ENCODE measurements around the gene SPDYE17.
"Not testable (repeated sequence)": the region's sequence is repeated elsewhere in the genome, so short reads cannot be mapped to it uniquely, and the experiment has no call there.

The SPDYE17 gene

GRCh38 chr7:76999474-77000107, 32.6 kb downstream of the SPDYE17 start:
- not testable (repeated sequence) for DNase-seq (ENCODE audit: low read depth); H3K4me3 ChIP-seq (ENCODE audit: low read length)

- DNase-seq (ENCODE audit: low read depth); H3K4me3 ChIP-seq (ENCODE audit: low read length): not testable (repeated sequence)
These were observed 33.3 kb downstream of the SPDYE17 start for GRCh38 chr7:76998764-76999450.

- no peak overlapping the region for H3K4me3 ChIP-seq (ENCODE audit: low read length)
- no peak for TF ChIP-seq CTCF (conservative IDR thresholded peaks at IDR 0.05; ENCODE audit: low read depth, low read length)
- DNase-seq (ENCODE audit: low read depth) = no peak
These were observed 33.9 kb downstream of the SPDYE17 start for GRCh38 chr7:76998285-76998589.

GRCh38 chr7:76997381-76998284, 34.5 kb downstream of the SPDYE17 start:
- no peak for TF ChIP-seq CTCF (conservative IDR thresholded peaks at IDR 0.05; ENCODE audit: low read depth, low read length)
- DNase-seq (ENCODE audit: low read depth) = no peak
- no peak overlapping the region for H3K4me3 ChIP-seq (ENCODE audit: low read length)

GRCh38 chr7:76996932-76997331, 35.2 kb downstream of the SPDYE17 start:
- H3K4me3 ChIP-seq (ENCODE audit: low read length); DNase-seq (ENCODE audit: low read depth): not testable (repeated sequence)

GRCh38 chr7:76994286-76994685, 37.9 kb downstream of the SPDYE17 start:
- DNase-seq (ENCODE audit: low read depth); H3K4me3 ChIP-seq (ENCODE audit: low read length): not testable (repeated sequence)

- not testable (repeated sequence) for DNase-seq (ENCODE audit: low read depth); H3K4me3 ChIP-seq (ENCODE audit: low read length)
These were observed 38.3 kb downstream of the SPDYE17 start for GRCh38 chr7:76993831-76994230.

- H3K4me3 ChIP-seq (ENCODE audit: low read length); DNase-seq (ENCODE audit: low read depth): not testable (repeated sequence)
These were observed 39.3 kb downstream of the SPDYE17 start for GRCh38 chr7:76992871-76993270.

- H3K4me3 ChIP-seq (ENCODE audit: low read length); DNase-seq (ENCODE audit: low read depth): not testable (repeated sequence)
These were observed 40.0 kb downstream of the SPDYE17 start for GRCh38 chr7:76992204-76992603.

- H3K4me3 ChIP-seq (ENCODE audit: low read length); DNase-seq (ENCODE audit: low read depth): not testable (repeated sequence)
These were observed 42.0 kb downstream of the SPDYE17 start for GRCh38 chr7:76990202-76990601.

GRCh38 chr7:76985924-76986717, 46.0 kb downstream of the SPDYE17 start:
- H3K4me3 ChIP-seq (ENCODE audit: low read length); DNase-seq (ENCODE audit: low read depth): not testable (repeated sequence)

GRCh38 chr7:76984784-76985136, 47.4 kb downstream of the SPDYE17 start:
- not testable (repeated sequence) for DNase-seq (ENCODE audit: low read depth); H3K4me3 ChIP-seq (ENCODE audit: low read length)

- H3K4me3 ChIP-seq (ENCODE audit: low read length); DNase-seq (ENCODE audit: low read depth): not testable (repeated sequence)
These were observed 48.0 kb downstream of the SPDYE17 start for GRCh38 chr7:76983937-76984783.

- DNase-seq (ENCODE audit: low read depth); H3K4me3 ChIP-seq (ENCODE audit: low read length): not testable (repeated sequence)
These were observed 48.8 kb downstream of the SPDYE17 start for GRCh38 chr7:76983333-76983732.

- H3K4me3 ChIP-seq (ENCODE audit: low read length); DNase-seq (ENCODE audit: low read depth): not testable (repeated sequence)
These were observed 49.7 kb downstream of the SPDYE17 start for GRCh38 chr7:76982501-76982900.

Measured in retinal pigment epithelial cell (primary cell).